SK-N-SH treated with all-trans-retinoic acid at 6 μM for 48 hours (cell line): Measurements from ENCODE around the gene GNAS-AS1.

Experiments used
- ATAC-seq: fragments of 200-7000 bp; cut with Tn5 transposase; 3 replicates; pipeline ENCODE4 v1.9.1; 2020; ENCODE audit warnings: mild to moderate bottlenecking, moderate library complexity
- ARNTL ChIP-seq: fragments of 450-650 bp; formaldehyde crosslinking; IDR thresholded peaks from 2 replicates; pipeline ENCODE4 v1.5.0; 2020; ENCODE audit warnings: low read depth, mild to moderate bottlenecking, moderate library complexity, borderline replicate concordance
- BACH2 ChIP-seq: fragments of 250-450 bp; sonication (Bioruptor Pico); IDR thresholded peaks from 2 replicates; pipeline ENCODE4 v1.9.0; 2021; ENCODE audit warnings: mild to moderate bottlenecking, borderline replicate concordance
- CSDC2 ChIP-seq: fragments of 250-450 bp; sonication (Bioruptor Pico); IDR thresholded peaks from 2 replicates; pipeline ENCODE4 v1.5.0; 2020; ENCODE audit warnings: mild to moderate bottlenecking, moderate library complexity
- ESRRG ChIP-seq: fragments of 250-450 bp; sonication (Bioruptor Pico); IDR thresholded peaks from 2 replicates; pipeline ENCODE4 v1.6.1; 2021; ENCODE audit warnings: mild to moderate bottlenecking
- ISL1 ChIP-seq: fragments of 250-450 bp; sonication (Bioruptor Pico); IDR thresholded peaks from 2 replicates; pipeline ENCODE4 v2.1.2; 2022; ENCODE audit warnings: mild to moderate bottlenecking, moderate library complexity
- OSR1 ChIP-seq: fragments of 250-450 bp; sonication (Bioruptor Pico); IDR thresholded peaks from 2 replicates; pipeline ENCODE4 v1.8.0; 2022; ENCODE audit warnings: moderate library complexity, mild to moderate bottlenecking, inconsistent platforms
- PATZ1 ChIP-seq: fragments of 250-450 bp; sonication (Bioruptor Pico); IDR thresholded peaks from 2 replicates; pipeline ENCODE4 v1.8.0; 2020; ENCODE audit warnings: mild to moderate bottlenecking, moderate library complexity, borderline replicate concordance
- PPARA ChIP-seq: fragments of 250-450 bp; sonication (Bioruptor Pico); IDR thresholded peaks from 2 replicates; pipeline ENCODE4 v1.5.0; 2020; ENCODE audit warnings: mild to moderate bottlenecking, borderline replicate concordance
- RARB ChIP-seq: fragments of 250-450 bp; sonication (Bioruptor Pico); IDR thresholded peaks from 2 replicates; pipeline ENCODE4 v1.8.0; 2021; ENCODE audit warnings: mild to moderate bottlenecking, moderate library complexity
- SNAI2 ChIP-seq: fragments of 250-450 bp; sonication (Bioruptor Pico); IDR thresholded peaks from 2 replicates; pipeline ENCODE4 v1.5.0; 2020; ENCODE audit warnings: mild to moderate bottlenecking, moderate library complexity
- TCF4 ChIP-seq: fragments of 250-450 bp; sonication (Bioruptor Pico); IDR thresholded peaks from 2 replicates; pipeline ENCODE4 v1.8.0; 2021; ENCODE audit warnings: mild to moderate bottlenecking, moderate library complexity, borderline replicate concordance
- TOX ChIP-seq: fragments of 250-450 bp; sonication (Bioruptor Pico); IDR thresholded peaks from 2 replicates; pipeline ENCODE4 v1.8.0; 2021; ENCODE audit warnings: mild to moderate bottlenecking, moderate library complexity, borderline replicate concordance
- TSHZ2 ChIP-seq: fragments of 250-450 bp; sonication (Bioruptor Pico); IDR thresholded peaks from 2 replicates; pipeline ENCODE4 v1.5.0; 2020; ENCODE audit warnings: mild to moderate bottlenecking, moderate library complexity
- ZC3H10 ChIP-seq: fragments of 250-450 bp; sonication (Bioruptor Pico); IDR thresholded peaks from 2 replicates; pipeline ENCODE4 v1.5.1; 2021; ENCODE audit warnings: mild to moderate bottlenecking, moderate library complexity
- ZFP3 ChIP-seq: fragments of 250-450 bp; sonication (Bioruptor Pico); IDR thresholded peaks from 2 replicates; pipeline ENCODE4 v1.5.0; 2020; ENCODE audit warnings: mild to moderate bottlenecking, moderate library complexity
- ZFP30 ChIP-seq: fragments of 450-650 bp; formaldehyde crosslinking; IDR thresholded peaks from 2 replicates; pipeline ENCODE4 v1.5.0; 2022; ENCODE audit warnings: mild to moderate bottlenecking, moderate library complexity
- ZNF565 ChIP-seq: fragments of 450-650 bp; formaldehyde crosslinking; conservative IDR thresholded peaks from 2 replicates; pipeline ENCODE4 v1.5.0; 2020; ENCODE audit warnings: low read depth, mild to moderate bottlenecking, moderate library complexity
- ZNF70 ChIP-seq: fragments of 450-650 bp; formaldehyde crosslinking; IDR thresholded peaks from 2 replicates; pipeline ENCODE4 v1.5.0; 2020; ENCODE audit warnings: mild to moderate bottlenecking, moderate library complexity
- ZNF8 ChIP-seq: fragments of 450-650 bp; formaldehyde crosslinking; IDR thresholded peaks from 2 replicates; pipeline ENCODE4 v1.5.0; 2020; ENCODE audit warnings: mild to moderate bottlenecking, moderate library complexity
- TF ChIP-seq, protein P1 (sequence below): fragments of 250-450 bp; sonication (Bioruptor Pico); IDR thresholded peaks from 2 replicates; pipeline ENCODE4 v1.5.1; 2021; ENCODE audit warnings: mild to moderate bottlenecking, moderate library complexity
- TF ChIP-seq, protein P2 (sequence below): fragments of 250-450 bp; sonication (Bioruptor Pico); IDR thresholded peaks from 2 replicates; pipeline ENCODE4 v1.8.0; 2021; ENCODE audit warnings: low read depth, mild to moderate bottlenecking, moderate library complexity, borderline replicate concordance

Gene GNAS-AS1

DNA sequence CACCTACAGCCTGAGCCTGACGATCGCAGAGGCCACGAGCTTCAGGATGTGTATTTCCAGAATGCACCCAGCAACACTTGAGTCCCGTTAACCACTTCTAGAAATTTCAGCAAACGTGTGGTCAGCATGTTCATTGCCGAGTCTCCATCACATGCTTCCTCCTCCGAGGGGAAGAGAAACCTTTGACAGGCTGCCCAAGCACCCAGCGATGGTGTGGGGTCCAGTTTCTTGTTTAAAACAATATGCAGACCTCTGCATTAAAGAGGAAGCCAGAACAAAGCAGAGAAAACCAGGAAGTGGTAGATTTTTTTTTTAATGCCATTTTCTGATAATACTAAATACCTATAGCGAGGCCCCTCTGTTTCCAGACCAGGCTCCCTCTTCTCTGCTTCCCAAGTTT lies 71.9 kb downstream of the GNAS-AS1 start:
- TF ChIP-seq CSDC2 (CRISPR knock-in tag), result no peak
- TF ChIP-seq ZNF565, result no peak
- TF ChIP-seq ZFP30, result no peak
- no peak for TF ChIP-seq RARB
- TF ChIP-seq PPARA, result no peak
- TF ChIP-seq OSR1 (CRISPR knock-in tag), result no peak
- no peak for TF ChIP-seq ZNF70 (CRISPR knock-in tag)
- TF ChIP-seq TSHZ2 (CRISPR knock-in tag), result no peak
- TF ChIP-seq ZNF8 (CRISPR knock-in tag), result no peak
- TF ChIP-seq TOX (CRISPR knock-in tag), result no peak
- TF ChIP-seq ARNTL, result no peak
- ATAC-seq, result no peak

DNA sequence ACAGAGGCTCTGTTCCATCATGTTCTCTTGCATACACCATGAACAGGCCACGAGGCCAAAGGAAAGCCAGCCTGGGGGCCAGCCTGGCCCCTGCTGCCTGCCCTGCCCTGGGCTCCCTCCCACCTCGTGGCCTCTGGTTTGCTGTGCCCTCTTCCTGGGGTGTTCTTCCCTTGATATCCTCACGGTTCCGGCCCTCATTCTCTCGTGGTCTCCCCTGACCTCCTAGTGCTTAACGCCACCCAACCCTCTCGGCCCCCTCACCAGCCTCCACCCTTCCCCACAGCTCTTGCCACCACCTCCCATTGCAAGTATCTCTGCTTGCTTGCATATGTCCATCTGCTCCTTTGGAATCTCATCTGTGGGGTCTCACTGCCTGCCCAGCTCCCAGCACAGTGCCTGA lies 73.0 kb downstream of the GNAS-AS1 start:
- TF ChIP-seq ESRRG (CRISPR knock-in tag), result no peak
- TF ChIP-seq ZNF8 (CRISPR knock-in tag), result no peak
- TF ChIP-seq ZFP3 (CRISPR knock-in tag), result no peak
- TF ChIP-seq, protein P1, sequence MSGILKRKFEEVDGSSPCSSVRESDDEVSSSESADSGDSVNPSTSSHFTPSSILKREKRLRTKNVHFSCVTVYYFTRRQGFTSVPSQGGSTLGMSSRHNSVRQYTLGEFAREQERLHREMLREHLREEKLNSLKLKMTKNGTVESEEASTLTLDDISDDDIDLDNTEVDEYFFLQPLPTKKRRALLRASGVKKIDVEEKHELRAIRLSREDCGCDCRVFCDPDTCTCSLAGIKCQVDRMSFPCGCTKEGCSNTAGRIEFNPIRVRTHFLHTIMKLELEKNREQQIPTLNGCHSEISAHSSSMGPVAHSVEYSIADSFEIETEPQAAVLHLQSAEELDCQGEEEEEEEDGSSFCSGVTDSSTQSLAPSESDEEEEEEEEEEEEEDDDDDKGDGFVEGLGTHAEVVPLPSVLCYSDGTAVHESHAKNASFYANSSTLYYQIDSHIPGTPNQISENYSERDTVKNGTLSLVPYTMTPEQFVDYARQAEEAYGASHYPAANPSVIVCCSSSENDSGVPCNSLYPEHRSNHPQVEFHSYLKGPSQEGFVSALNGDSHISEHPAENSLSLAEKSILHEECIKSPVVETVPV (CRISPR knock-in tag), result no peak
- no peak for TF ChIP-seq ISL1 (CRISPR knock-in tag)
- no peak for TF ChIP-seq SNAI2
- no peak for TF ChIP-seq BACH2 (CRISPR knock-in tag)
- TF ChIP-seq ZC3H10 (CRISPR knock-in tag), result no peak
- no peak for TF ChIP-seq TCF4 (CRISPR knock-in tag)
- TF ChIP-seq TOX (CRISPR knock-in tag), result no peak
- TF ChIP-seq, protein P2, sequence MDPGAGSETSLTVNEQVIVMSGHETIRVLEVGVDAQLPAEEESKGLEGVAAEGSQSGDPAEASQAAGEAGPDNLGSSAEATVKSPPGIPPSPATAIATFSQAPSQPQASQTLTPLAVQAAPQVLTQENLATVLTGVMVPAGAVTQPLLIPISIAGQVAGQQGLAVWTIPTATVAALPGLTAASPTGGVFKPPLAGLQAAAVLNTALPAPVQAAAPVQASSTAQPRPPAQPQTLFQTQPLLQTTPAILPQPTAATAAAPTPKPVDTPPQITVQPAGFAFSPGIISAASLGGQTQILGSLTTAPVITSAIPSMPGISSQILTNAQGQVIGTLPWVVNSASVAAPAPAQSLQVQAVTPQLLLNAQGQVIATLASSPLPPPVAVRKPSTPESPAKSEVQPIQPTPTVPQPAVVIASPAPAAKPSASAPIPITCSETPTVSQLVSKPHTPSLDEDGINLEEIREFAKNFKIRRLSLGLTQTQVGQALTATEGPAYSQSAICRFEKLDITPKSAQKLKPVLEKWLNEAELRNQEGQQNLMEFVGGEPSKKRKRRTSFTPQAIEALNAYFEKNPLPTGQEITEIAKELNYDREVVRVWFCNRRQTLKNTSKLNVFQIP (CRISPR knock-in tag), result no peak
- no peak for TF ChIP-seq ARNTL
- no peak for TF ChIP-seq TSHZ2 (CRISPR knock-in tag)
- TF ChIP-seq PATZ1, result no peak
- TF ChIP-seq, all 23 proteins: peak for 0
- ATAC-seq, result no peak

DNA sequence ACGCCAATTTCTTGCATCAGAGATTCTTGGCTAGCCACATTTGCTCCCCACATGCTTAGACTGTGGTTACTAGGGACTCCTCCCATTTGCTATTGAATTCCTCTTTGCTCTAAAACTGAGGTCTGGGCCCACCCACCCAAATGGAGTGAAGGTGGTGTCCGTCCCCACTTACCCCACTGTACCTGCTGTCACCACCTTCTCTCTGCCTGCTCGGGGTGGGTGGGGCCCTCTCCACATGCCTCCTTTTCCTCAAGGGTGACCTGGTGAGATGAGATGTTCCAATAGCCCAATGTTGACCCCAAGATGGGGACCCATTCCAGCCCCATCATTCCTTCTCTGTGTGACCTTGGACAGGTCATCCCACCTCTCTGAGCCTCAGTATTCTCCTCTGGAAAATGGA lies 74.6 kb downstream of the GNAS-AS1 start:
- ATAC-seq, result no peak
- TF ChIP-seq ISL1 (CRISPR knock-in tag) (no peak), ARNTL (no peak), CSDC2 (CRISPR knock-in tag) (no peak), RARB (no peak), ZFP3 (CRISPR knock-in tag) (no peak), SNAI2 (no peak), TSHZ2 (CRISPR knock-in tag) (no peak), ZNF8 (CRISPR knock-in tag) (no peak), TCF4 (CRISPR knock-in tag) (no peak), OSR1 (CRISPR knock-in tag) (no peak)
- TF ChIP-seq, protein P2 (CRISPR knock-in tag), result no peak
